HK-2 (cell line): Measurements from ENCODE around the gene ADAMTS17.

ENCODE experiments used
- DNase-seq: peaks from one replicate; pipeline ENCODE4 v3.0.0-alpha.2; 2018; ENCODE audit not compliant: unreplicated experiment

The ADAMTS17 gene

GRCh38 chr15:100309109-100310040, 32.4 kb downstream of the ADAMTS17 start:
- DNase-seq, result no peak

- no peak for DNase-seq
Measured at GRCh38 chr15:100308608-100309007, 33.2 kb downstream of the ADAMTS17 start.

- no peak for DNase-seq
Measured at GRCh38 chr15:100308213-100308600, 33.6 kb downstream of the ADAMTS17 start.

GRCh38 chr15:100307241-100308212, 34.2 kb downstream of the ADAMTS17 start:
- DNase-seq, result no peak

GRCh38 chr15:100306098-100306497, 35.7 kb downstream of the ADAMTS17 start:
- no peak for DNase-seq

- no peak for DNase-seq
Measured at GRCh38 chr15:100301910-100302431, 39.8 kb downstream of the ADAMTS17 start.

- no peak for DNase-seq
Measured at GRCh38 chr15:100298257-100298656, 43.5 kb downstream of the ADAMTS17 start.

GRCh38 chr15:100297812-100298211, 44.0 kb downstream of the ADAMTS17 start:
- no peak for DNase-seq

- DNase-seq, result no peak
Measured at GRCh38 chr15:100295939-100296565, 45.7 kb downstream of the ADAMTS17 start.

- DNase-seq, result no peak
Measured at GRCh38 chr15:100292010-100292409, 49.8 kb downstream of the ADAMTS17 start.

- no peak for DNase-seq
Measured at GRCh38 chr15:100291106-100291505, 50.7 kb downstream of the ADAMTS17 start.

GRCh38 chr15:100285641-100286295, 56.0 kb downstream of the ADAMTS17 start:
- no peak for DNase-seq

- no peak for DNase-seq
Measured at GRCh38 chr15:100284701-100285100, 57.1 kb downstream of the ADAMTS17 start.

GRCh38 chr15:100284191-100284590, 57.6 kb downstream of the ADAMTS17 start:
- no peak for DNase-seq

- no peak for DNase-seq
Measured at GRCh38 chr15:100281096-100281917, 60.5 kb downstream of the ADAMTS17 start.

- DNase-seq, result no peak
Measured at GRCh38 chr15:100279849-100280248, 61.9 kb downstream of the ADAMTS17 start.

GRCh38 chr15:100279446-100279845, 62.3 kb downstream of the ADAMTS17 start:
- no peak for DNase-seq

GRCh38 chr15:100278596-100279380, 63.0 kb downstream of the ADAMTS17 start:
- no peak for DNase-seq

GRCh38 chr15:100277087-100277855, 64.5 kb downstream of the ADAMTS17 start:
- no peak for DNase-seq
